ENCODE data around the gene GGNBP2.

The GGNBP2 gene

GRCh38 chr17:36514856-36515255 is 29.9 kb upstream of the GGNBP2 start:
- DNase-seq (ENCODE audit: low read depth), result no peak

GRCh38 chr17:36515837-36516236 is 28.9 kb upstream of the GGNBP2 start:
- DNase-seq (ENCODE audit: low read depth), result no peak

GRCh38 chr17:36523113-36523512 is 21.6 kb upstream of the GGNBP2 start:
- no peak for DNase-seq (ENCODE audit: low read depth)

GRCh38 chr17:36524428-36524876 is 20.3 kb upstream of the GGNBP2 start:
- no peak for DNase-seq (ENCODE audit: low read depth)

- DNase-seq (ENCODE audit: low read depth), result no peak
Measured at GRCh38 chr17:36525113-36525512, 19.6 kb upstream of the GGNBP2 start.

GRCh38 chr17:36525888-36526287 is 18.8 kb upstream of the GGNBP2 start:
- no peak for DNase-seq (ENCODE audit: low read depth)

- DNase-seq (ENCODE audit: low read depth), result no peak
Measured at GRCh38 chr17:36527621-36528250, 17.0 kb upstream of the GGNBP2 start.

- DNase-seq (ENCODE audit: low read depth), result peak; percentile 31
Measured at GRCh38 chr17:36529121-36529520, 15.6 kb upstream of the GGNBP2 start.

GRCh38 chr17:36532435-36532975 is 12.2 kb upstream of the GGNBP2 start:
- DNase-seq (ENCODE audit: low read depth), result no peak

GRCh38 chr17:36533935-36534839 is 10.5 kb upstream of the GGNBP2 start:
- DNase-seq (ENCODE audit: low read depth), result peak; percentile 33

GRCh38 chr17:36534840-36535668 is 9.7 kb upstream of the GGNBP2 start, which contains the start of the genes MYO19 and PIGW:
Gene MYO19 (minus strand): TSS chr17:36534868. CDS start chr17:36532538, 2,330 bp downstream.
Gene PIGW (plus strand): TSS chr17:36534987. CDS start chr17:36537102, 2,115 bp downstream.
- peak; percentile 72 for DNase-seq (ENCODE audit: low read depth)

GRCh38 chr17:36535669-36536081 is 9.0 kb upstream of the GGNBP2 start:
- no peak for DNase-seq (ENCODE audit: low read depth)

- DNase-seq (ENCODE audit: low read depth), result no peak
Measured at GRCh38 chr17:36540696-36541095, 4.0 kb upstream of the GGNBP2 start.

- DNase-seq (ENCODE audit: low read depth), result no peak
Measured at GRCh38 chr17:36542755-36543154, 2.0 kb upstream of the GGNBP2 start.

- DNase-seq (ENCODE audit: low read depth), result peak; percentile 31
Measured at GRCh38 chr17:36544044-36544306, 744 bp upstream of the GGNBP2 start.

- no peak for DNase-seq (ENCODE audit: low read depth)
Measured at GRCh38 chr17:36545077-36545464, 352 bp downstream of the GGNBP2 start.

GRCh38 chr17:36545465-36546417 is 1.0 kb downstream of the GGNBP2 start:
- peak; percentile 95 for DNase-seq (ENCODE audit: low read depth)

- no peak for DNase-seq (ENCODE audit: low read depth)
Measured at GRCh38 chr17:36546418-36547093, 1.8 kb downstream of the GGNBP2 start.

GRCh38 chr17:36547776-36548175 is 3.1 kb downstream of the GGNBP2 start:
- no peak for DNase-seq (ENCODE audit: low read depth)

Measured in stromal cell of bone marrow (primary cell).